IMR-90 (cell line): ENCODE measurements around the gene MCFD2. TPM values are rescaled to one million over a fixed set of nuclear protein-coding genes. Genes with fewer than 3 reads are reported as not detected.

Experiments used
- ATAC-seq: fragments of 200-7000 bp; cut with Tn5 transposase; 2 replicates; pipeline ENCODE4 v1.9.1; 2020; ENCODE audit warnings: low read depth, mild to moderate bottlenecking, moderate library complexity
- BruUV-seq: library from RNA; stranded (reverse); fragments of 400-500 nt; replicated peaks from 2 replicates; lab custom pipeline; 2021; lab: Mats Ljungman, UMichigan
- CTCF ChIA-PET: fragments of 300-600 bp; formaldehyde crosslinking; extraction: SDS; loops from one replicate; lab custom pipeline; 2021; ENCODE audit warnings: antibody characterized with exemption; lab: Yijun Ruan, JAX
- POLR2A ChIA-PET: fragments of 300-600 bp; sonication (Branson Sonifier 250); formaldehyde crosslinking; loops from one replicate; lab custom pipeline; 2022; ENCODE audit warnings: antibody characterized with exemption; ENCODE audit not compliant: unreplicated experiment; lab: Charles Lee
- DNase-seq: peaks from one replicate; pipeline ENCODE4 v3.0.0; 2013
- H2AFZ ChIP-seq: replicated peaks from 2 replicates; pipeline ENCODE3; 2013; ENCODE audit warnings: low read length, mild to moderate bottlenecking; ENCODE audit not compliant: poor library complexity
- H2AK5ac ChIP-seq: 2 replicates; pipeline ENCODE4 v1.6.1; 2013; ENCODE audit warnings: low read depth, low read length, inconsistent platforms
- H2AK9ac ChIP-seq: replicated peaks from 2 replicates; pipeline ENCODE3; 2013; ENCODE audit warnings: mild to moderate bottlenecking, low read depth, low read length, moderate library complexity; ENCODE audit not compliant: poor library complexity
- H2BK120ac ChIP-seq: 2 replicates; pipeline ENCODE4 v1.6.1; 2013; ENCODE audit warnings: low read depth, low read length, inconsistent platforms
- H2BK15ac ChIP-seq: 3 replicates; pipeline ENCODE4 v1.6.1; 2013; ENCODE audit warnings: low read depth, low read length, inconsistent platforms
- H2BK20ac ChIP-seq: 2 replicates; pipeline ENCODE4 v1.6.1; 2013; ENCODE audit warnings: low read depth, mild to moderate bottlenecking, inconsistent platforms, low read length, moderate library complexity
- H2BK5ac ChIP-seq: 2 replicates; pipeline ENCODE4 v1.6.1; 2013; ENCODE audit warnings: mild to moderate bottlenecking, low read depth, low read length, inconsistent platforms; ENCODE audit not compliant: poor library complexity, severe bottlenecking
- H3K14ac ChIP-seq: replicated peaks from 2 replicates; pipeline ENCODE4 v1.6.1; 2013; ENCODE audit warnings: low read depth, low read length, inconsistent platforms
- H3K18ac ChIP-seq: 2 replicates; pipeline ENCODE4 v1.6.1; 2013; ENCODE audit warnings: low read depth, low read length, control low read depth
- H3K23ac ChIP-seq: 2 replicates; pipeline ENCODE4 v1.6.1; 2013; ENCODE audit warnings: low read depth, low read length, inconsistent platforms
- H3K27ac ChIP-seq: 2 replicates; pipeline ENCODE4 v1.5.1; 2013; ENCODE audit warnings: mild to moderate bottlenecking, control low read depth, low read length; ENCODE audit not compliant: insufficient read depth
- H3K27me3 ChIP-seq: 2 replicates; pipeline ENCODE4 v1.6.1; 2013; ENCODE audit warnings: low read length; ENCODE audit not compliant: control insufficient read depth, insufficient read depth
- H3K36me3 ChIP-seq: 2 replicates; pipeline ENCODE4 v1.6.1; 2013; ENCODE audit warnings: low read length, mixed read lengths; ENCODE audit not compliant: control insufficient read depth, insufficient read depth
- H3K4ac ChIP-seq: 2 replicates; pipeline ENCODE4 v1.6.1; 2013; ENCODE audit warnings: low read depth, low read length, inconsistent platforms
- H3K4me1 ChIP-seq: 2 replicates; pipeline ENCODE4 v1.6.1; 2013; ENCODE audit warnings: low read length, mixed read lengths; ENCODE audit not compliant: control insufficient read depth, insufficient read depth
- H3K4me2 ChIP-seq: 2 replicates; pipeline ENCODE4 v1.6.1; 2013; ENCODE audit warnings: low read depth, mild to moderate bottlenecking, control low read depth, low read length, moderate library complexity
- H3K4me3 ChIP-seq: 2 replicates; pipeline ENCODE4 v1.5.1; 2013; ENCODE audit warnings: low read depth, mild to moderate bottlenecking, control low read depth, low read length, moderate library complexity; ENCODE audit not compliant: insufficient read depth
- H3K56ac ChIP-seq: 2 replicates; pipeline ENCODE4 v1.6.1; 2013; ENCODE audit warnings: low read length, inconsistent platforms; ENCODE audit not compliant: insufficient read depth; ENCODE audit errors: extremely low read depth
- H3K79me1 ChIP-seq, 2 experiments: 2 replicates each; pipeline ENCODE4 v1.6.1; 2013; ENCODE audit warnings: low read length in 2 of 2, inconsistent platforms in 1 of 2, low read depth in 1 of 2
- H3K9ac ChIP-seq: 2 replicates; pipeline ENCODE4 v1.6.1; 2013; ENCODE audit warnings: low read depth, low read length, control low read depth
- H3K9me1 ChIP-seq: 2 replicates; pipeline ENCODE4 v1.6.1; 2013; ENCODE audit warnings: low read length, inconsistent platforms; ENCODE audit not compliant: insufficient read depth
- H3K9me3 ChIP-seq: 2 replicates; pipeline ENCODE4 v1.6.1; 2013; ENCODE audit warnings: low read length; ENCODE audit not compliant: control insufficient read depth, insufficient read depth
- H4K20me1 ChIP-seq: 2 replicates; pipeline ENCODE4 v1.6.1; 2013; ENCODE audit warnings: low read length, inconsistent platforms; ENCODE audit not compliant: insufficient read depth
- H4K5ac ChIP-seq: 2 replicates; pipeline ENCODE4 v1.6.1; 2013; ENCODE audit warnings: mild to moderate bottlenecking, low read depth, low read length, control low read depth
- H4K8ac ChIP-seq, 2 experiments: 2 replicates each; pipeline ENCODE4 v1.6.1; 2013; ENCODE audit warnings: low read depth in 2 of 2, low read length in 2 of 2, control low read depth in 1 of 2, inconsistent platforms in 1 of 2
- H4K91ac ChIP-seq: 2 replicates; pipeline ENCODE4 v1.6.1; 2013; ENCODE audit warnings: low read depth, low read length, inconsistent platforms; ENCODE audit not compliant: insufficient read depth
- BHLHE40 ChIP-seq: fragments of 150-350 bp; IDR thresholded peaks from 2 replicates; pipeline ENCODE4 v1.6.1; 2016; ENCODE audit warnings: mild to moderate bottlenecking, low read depth, low read length
- CEBPB ChIP-seq: IDR thresholded peaks from 2 replicates; pipeline ENCODE4 v1.6.1; 2012; ENCODE audit warnings: low read depth, low read length, improper control_type of control experiment
- CHD1 ChIP-seq: IDR thresholded peaks from 2 replicates; pipeline ENCODE4 v1.6.1; 2012; ENCODE audit warnings: low read depth, low read length, improper control_type of control experiment
- CTCF ChIP-seq: conservative IDR thresholded peaks from 2 replicates; pipeline ENCODE4 v1.5.1; 2012; ENCODE audit warnings: mild to moderate bottlenecking, low read depth, low read length, improper control_type of control experiment
- ELK1 ChIP-seq: fragments of 150-350 bp; IDR thresholded peaks from 2 replicates; pipeline ENCODE4 v1.6.1; 2016; ENCODE audit warnings: low read depth, mild to moderate bottlenecking, low read length, moderate library complexity, borderline replicate concordance
- FOS ChIP-seq: fragments of 150-350 bp; IDR thresholded peaks from 2 replicates; pipeline ENCODE4 v1.6.1; 2016; ENCODE audit warnings: low read depth, low read length
- MAFK ChIP-seq: IDR thresholded peaks from 2 replicates; pipeline ENCODE4 v1.6.1; 2012; ENCODE audit warnings: low read depth, low read length, improper control_type of control experiment
- NFE2L2 ChIP-seq: fragments of 150-350 bp; IDR thresholded peaks from 2 replicates; pipeline ENCODE4 v1.6.1; 2016; ENCODE audit warnings: low read depth, mild to moderate bottlenecking, low read length
- RAD21 ChIP-seq: IDR thresholded peaks from 2 replicates; pipeline ENCODE4 v1.6.1; 2012; ENCODE audit warnings: low read length, improper control_type of control experiment
- RCOR1 ChIP-seq: IDR thresholded peaks from 2 replicates; pipeline ENCODE4 v1.6.1; 2012; ENCODE audit warnings: mild to moderate bottlenecking, low read length, improper control_type of control experiment; ENCODE audit not compliant: insufficient replicate concordance
- RFX5 ChIP-seq: IDR thresholded peaks from 2 replicates; pipeline ENCODE4 v1.8.0; 2012; ENCODE audit warnings: low read depth, mild to moderate bottlenecking, low read length, moderate library complexity
- WGBS, 2 experiments: methylation state at CpG; one replicate each; pipeline versions ENCODE4 v1.1.5 to v1.1.7; 2013; ENCODE audit warnings: missing lambda C conversion rate in 2 of 2; ENCODE audit not compliant: insufficient read length in 1 of 2; ENCODE audit errors: extremely low coverage in 2 of 2; 5-methylcytosine and 5-hydroxymethylcytosine counted together
- dilution Hi-C: fragments of 300-500 bp; cut with HindIII; formaldehyde crosslinking; loops from one replicate; pipeline ENCODE4 v1.14.3; 2018; ENCODE audit warnings: low sequenced_read_pairs; ENCODE audit not compliant: unreplicated experiment
- in situ Hi-C: fragments of 300-500 bp; cut with MboI; formaldehyde crosslinking; loops from 3 replicates; pipeline ENCODE4 v1.14.3; 2019; ENCODE audit warnings: low sequenced_read_pairs, inconsistent platforms, mixed read lengths
- intact Hi-C: fragments of 100-400 bp; cut with micrococcal nuclease; formaldehyde crosslinking; loops from 2 replicates; pipeline ENCODE4 v1.10.0; 2022
- polyA plus RNA-seq, 3 experiments: library from polyadenylated mRNA; depleted of rRNA; stranded (reverse); fragments of >200 nt; gene quantifications; 2 replicates each; pipeline ENCODE4 v1.2.3, GENCODE V29; 2012; ENCODE audit warnings: low replicate concordance in 1 of 3
- total RNA-seq: library from RNA; depleted of rRNA; stranded (reverse); fragments of >200 nt; gene quantifications from 2 replicates; pipeline ENCODE4 v1.2.3, GENCODE V29; 2012

The MCFD2 gene
- total and polyA plus RNA-seq, 2 of the 4 experiments (the other 2 are of a cell fraction), result 145 to 177 TPM

GRCh38 chr2:46922606-46923005 lies 7.0 kb upstream of the MCFD2 start:
- H2BK20ac ChIP-seq, result no peak overlapping the region
- DNase-seq (no peak), ATAC-seq (no peak)
- H2BK5ac ChIP-seq, result peak overlapping the region; percentile 46
- in situ Hi-C loops, result no loop called here
- no peak overlapping the region for H3K14ac ChIP-seq
- H2BK15ac ChIP-seq, result no peak overlapping the region
- no peak overlapping the region for H3K18ac ChIP-seq
- POLR2A ChIA-PET, result no interaction called here
- peaks cover 9% of the 10 kb centered on the region for H3K9me3 ChIP-seq
- H2BK120ac ChIP-seq, result peak overlapping the region; percentile 8; the same call in 1 of the 2 replicates
- no peak overlapping the region for H2AFZ ChIP-seq
- peak overlapping the region; percentile 10 for H2AK9ac ChIP-seq
- intact Hi-C loops, result no loop called here
- H3K27me3 ChIP-seq, result no peaks in the 10 kb centered on the region
- H3K23ac ChIP-seq, result no peak overlapping the region
- no peaks in the 10 kb centered on the region for H4K20me1 ChIP-seq
- H4K5ac ChIP-seq, result 0 out of 2 replicates have a peak overlapping the region, but pooled peaks have one; percentile 21
- no CpG with 5 or more reads among the region's 4 CpGs for WGBS, 2 experiments
- H3K56ac ChIP-seq, result no peak overlapping the region
- BruUV-seq, result no TSS peak
- H3K4me1 ChIP-seq, result no peaks in the 10 kb centered on the region; the same call in 1 of the 2 replicates
- H4K8ac ChIP-seq, result peak overlapping the region in 1 of 2 experiments; percentile 20; a peak in 1 of 4 replicates
- H3K79me1 ChIP-seq, result peaks cover 5 to 22% of the 10 kb centered on the region in 2 experiments; a peak in 2 of 4 replicates
- H3K9me1 ChIP-seq, result no peaks in the 10 kb centered on the region
- CTCF ChIA-PET, result no interaction called here
- H3K4me2 ChIP-seq, result no peak overlapping the region
- H4K91ac ChIP-seq, result no peak overlapping the region
- TF ChIP-seq CHD1, result no peak
- no peak for TF ChIP-seq CEBPB
- no peak for TF ChIP-seq RFX5
- no peak for TF ChIP-seq NFE2L2
- no peak for TF ChIP-seq RAD21
- no peak for TF ChIP-seq RCOR1
- no peak for TF ChIP-seq MAFK
- no peak for TF ChIP-seq FOS
- TF ChIP-seq CTCF, result no peak
- no peak for TF ChIP-seq ELK1
- no peak for TF ChIP-seq BHLHE40
- no peak overlapping the region for H2AK5ac ChIP-seq
- dilution Hi-C loops, result no loop called here
- no peak overlapping the region for H3K4me3 ChIP-seq
- no peak overlapping the region for H3K4ac ChIP-seq
- H3K27ac ChIP-seq, result no peak overlapping the region
- H3K9ac ChIP-seq, result no peak overlapping the region
- H3K36me3 ChIP-seq, result 0 out of 2 replicates have a peak, but pooled peaks cover 3% of the 10 kb centered on the region
